Stimulated activated CD4-positive, alpha-beta T cell treated with anti-CD3 and anti-CD28 coated beads, Interleukin-12 subunit alpha, Interleukin-12 subunit beta, amount 100 ng/mL, for 48 hours (primary cell): Measurements from ENCODE around the gene NCAPD3.
"Not testable (repeated sequence)": the region's sequence is repeated elsewhere in the genome, so short reads cannot be mapped to it uniquely, and the experiment has no call there.

Source experiments
- DNase-seq, 3 donors: peaks; one replicate each; pipeline ENCODE4 v3.0.0-alpha.2; 2020; ENCODE audit warnings: low read depth in 2 of 3, low spot score in 1 of 3

The NCAPD3 gene

GRCh38 chr11:134229126-134229790 is 5.5 kb upstream of the NCAPD3 start:
- no peak for DNase-seq

GRCh38 chr11:134228625-134229024 is 4.9 kb upstream of the NCAPD3 start:
- no peak for DNase-seq

DNA sequence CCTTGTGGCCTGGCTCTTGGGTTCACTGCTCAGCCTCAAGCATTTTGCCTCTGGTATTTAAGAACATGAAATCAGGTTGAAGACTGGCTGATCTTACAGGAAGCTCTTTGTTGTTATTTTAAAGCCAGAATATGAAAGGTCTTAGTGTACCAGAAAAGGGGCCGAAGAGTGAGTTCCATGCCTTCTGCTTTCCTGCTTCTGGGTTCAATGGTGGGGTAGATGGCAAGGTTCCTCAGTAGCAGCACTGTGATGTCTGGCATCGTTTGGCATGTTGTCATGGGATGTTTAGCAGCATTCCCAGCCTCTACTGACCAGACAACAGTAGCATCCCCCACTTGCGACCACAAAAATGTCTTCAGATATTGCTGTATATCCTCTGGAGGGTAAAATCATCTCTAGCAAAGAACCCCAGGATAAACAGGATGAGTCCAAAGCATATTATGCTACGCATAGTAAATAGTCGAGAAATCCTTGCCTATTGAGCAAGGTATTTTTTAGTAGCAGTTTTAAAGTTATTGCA is 3.1 kb upstream of the NCAPD3 start:
- DNase-seq, result no peak

DNA sequence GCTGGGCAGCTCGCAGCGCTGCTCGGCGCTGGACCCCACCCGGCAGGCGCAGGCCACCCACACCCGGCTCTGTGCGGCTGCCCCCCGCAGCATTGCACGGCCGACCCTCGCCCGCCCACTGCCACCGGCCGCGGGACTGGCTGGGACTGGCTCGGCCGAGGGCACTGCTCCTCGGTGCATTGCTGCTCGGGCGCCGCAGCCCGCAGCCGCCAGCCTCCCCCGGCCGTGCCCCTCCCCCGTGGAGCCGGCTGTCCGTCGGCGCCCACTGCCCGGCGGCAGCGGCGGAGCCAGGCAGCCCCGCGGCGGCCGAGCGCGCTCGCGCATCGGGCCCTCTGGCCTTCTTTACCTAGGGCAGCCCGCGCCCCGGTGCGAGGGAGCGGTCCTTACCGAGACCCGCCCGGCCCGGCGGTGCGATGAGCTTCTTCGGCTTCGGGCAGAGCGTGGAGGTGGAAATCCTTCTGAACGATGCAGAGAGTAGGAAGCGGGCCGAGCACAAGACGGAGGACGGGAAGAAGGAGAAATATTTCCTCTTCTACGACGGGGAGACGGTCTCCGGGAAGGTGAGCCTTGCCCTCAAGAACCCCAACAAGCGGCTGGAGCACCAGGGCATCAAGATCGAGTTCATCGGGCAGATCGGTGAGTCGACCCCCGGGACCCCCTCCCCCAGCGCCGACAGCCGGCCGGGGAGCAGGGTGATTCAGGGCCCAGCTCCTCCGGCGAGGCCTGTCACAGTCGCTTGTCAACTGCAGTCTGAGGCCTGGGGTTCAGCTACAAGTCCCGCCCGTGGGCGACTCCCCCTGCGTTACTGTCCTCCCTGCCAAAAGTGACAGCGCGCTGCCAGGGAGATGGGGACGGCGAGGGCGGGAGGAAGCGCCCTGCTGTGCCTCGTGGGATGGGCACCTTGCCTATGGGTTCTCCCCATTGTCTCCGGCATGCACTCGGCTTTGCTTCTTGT is 1.2 kb upstream of the NCAPD3 start:
- DNase-seq, result peak; percentile 54 to 59 (median 58)

DNA sequence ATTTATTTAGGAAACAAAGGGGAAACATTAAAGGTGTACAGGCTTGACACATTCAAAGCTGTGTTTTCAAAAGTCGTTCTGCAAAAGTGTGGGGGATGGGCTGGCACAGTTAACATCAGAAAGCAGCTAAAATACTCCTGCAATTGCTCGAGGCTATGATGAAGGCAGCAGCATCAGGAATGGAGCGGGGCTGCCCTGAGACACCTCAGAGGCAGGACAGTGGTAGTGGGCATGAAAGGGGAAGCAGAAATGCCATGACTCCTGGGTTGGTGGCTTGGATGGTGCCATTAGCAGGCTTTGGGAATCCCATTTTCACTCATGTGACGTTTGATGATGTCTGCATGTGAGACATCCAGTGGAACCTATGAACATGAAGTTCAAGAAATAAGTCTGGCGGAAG is 646 bp downstream of the NCAPD3 start:
- DNase-seq, result no peak

- DNase-seq, result no peak
These were observed 7.0 kb downstream of the NCAPD3 start for GRCh38 chr11:134216816-134217215.

GRCh38 chr11:134215836-134216235 is 7.9 kb downstream of the NCAPD3 start:
- no peak for DNase-seq

- DNase-seq, result peak; percentile 42 to 56 (median 50)
These were observed 16.1 kb downstream of the NCAPD3 start for GRCh38 chr11:134207538-134208239.

GRCh38 chr11:134206185-134206584 is 17.6 kb downstream of the NCAPD3 start:
- DNase-seq, result no peak

- no peak for DNase-seq
These were observed 18.0 kb downstream of the NCAPD3 start for GRCh38 chr11:134205729-134206128.

GRCh38 chr11:134202661-134203060 is 21.1 kb downstream of the NCAPD3 start:
- DNase-seq, result no peak

DNA sequence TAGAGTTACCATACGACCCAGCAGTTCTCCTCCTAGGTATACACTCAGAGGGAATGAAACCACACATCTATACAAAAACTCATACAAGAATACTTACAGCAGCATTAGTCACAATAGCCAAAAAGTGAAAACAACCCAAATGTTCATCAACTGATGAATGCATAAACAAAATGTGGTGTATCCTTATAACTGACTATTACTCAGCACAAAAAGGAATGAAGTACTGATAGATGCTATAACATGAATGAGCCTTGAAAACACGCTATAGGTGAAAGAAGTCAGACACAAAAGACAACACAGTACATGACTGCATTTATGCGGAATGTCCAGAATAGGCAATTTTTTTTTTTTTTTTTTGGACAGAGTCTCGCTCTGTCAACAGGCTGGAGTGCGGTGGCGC is 23.1 kb downstream of the NCAPD3 start:
- DNase-seq, result no peak

GRCh38 chr11:134199531-134199930 is 24.2 kb downstream of the NCAPD3 start:
- DNase-seq, result no peak

DNA sequence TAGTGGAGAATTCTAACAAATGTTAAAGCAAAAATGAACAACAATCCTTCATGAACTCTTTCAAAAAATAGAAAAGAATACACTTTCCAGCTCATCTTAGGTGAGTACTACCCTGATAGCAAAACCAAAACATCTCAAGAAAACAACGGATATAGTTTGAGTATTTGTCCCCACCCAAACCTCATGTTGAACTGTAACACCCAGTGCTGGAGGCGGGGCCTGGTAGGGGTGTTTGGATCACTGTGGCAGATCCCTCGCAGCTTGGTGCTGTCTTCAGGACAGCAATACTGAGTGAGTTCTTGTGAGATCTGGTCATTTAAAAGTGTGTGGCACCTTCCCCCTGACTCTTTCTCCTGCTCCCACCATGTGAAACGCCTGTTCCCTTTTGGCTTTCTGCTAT is 27.0 kb downstream of the NCAPD3 start:
- DNase-seq, result no peak

- not testable (repeated sequence) for DNase-seq
These were observed 35.7 kb downstream of the NCAPD3 start for GRCh38 chr11:134188092-134188491.

DNA sequence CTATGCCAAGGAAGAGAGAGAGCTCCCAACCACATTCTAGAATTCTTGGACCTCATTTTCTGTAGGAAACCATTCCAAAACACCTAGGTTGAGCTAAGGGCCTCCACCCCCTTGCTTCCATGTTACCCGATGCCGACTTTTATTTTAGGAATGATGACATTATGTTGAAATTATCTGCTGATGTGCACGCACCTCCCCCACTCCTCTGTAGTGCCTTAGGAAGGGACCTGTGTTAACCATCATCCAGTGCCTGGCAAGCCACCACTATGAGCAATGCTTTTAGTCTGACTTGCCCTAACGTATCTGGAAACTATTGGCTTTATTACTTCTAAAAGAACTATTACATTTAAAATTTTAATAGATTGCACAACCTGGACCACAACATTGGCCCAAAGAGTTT is 42.1 kb downstream of the NCAPD3 start:
- DNase-seq, result no peak

DNA sequence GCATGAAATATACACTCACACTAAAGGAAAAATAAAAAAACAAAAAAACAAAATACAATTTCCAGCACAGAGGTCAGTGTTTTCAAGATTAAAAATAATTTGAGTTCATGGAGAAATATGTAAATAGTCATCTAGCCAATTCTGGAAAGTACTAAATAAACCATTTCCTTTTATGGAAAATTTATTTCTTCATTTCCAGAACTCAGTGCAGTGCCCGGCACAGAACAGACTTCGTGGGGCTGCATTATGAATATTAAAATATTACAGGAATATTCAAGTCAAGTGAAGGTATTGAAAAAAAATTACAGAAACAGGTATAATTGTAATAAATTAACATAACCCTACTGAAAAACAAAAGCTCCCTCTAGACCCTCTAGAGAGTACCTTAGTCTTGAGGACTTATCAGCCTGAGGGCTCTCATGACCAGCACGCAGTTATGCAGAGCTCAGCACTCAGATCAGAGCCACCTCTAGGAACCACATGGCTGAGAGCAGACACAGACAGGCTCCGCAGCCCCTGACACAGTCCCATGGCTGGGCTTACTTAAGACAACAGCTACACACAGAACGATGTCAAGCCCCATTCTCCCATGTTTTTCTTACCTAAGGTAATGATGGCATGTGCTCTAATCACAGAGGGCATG is 45.6 kb downstream of the NCAPD3 start:
- DNase-seq, result no peak

DNA sequence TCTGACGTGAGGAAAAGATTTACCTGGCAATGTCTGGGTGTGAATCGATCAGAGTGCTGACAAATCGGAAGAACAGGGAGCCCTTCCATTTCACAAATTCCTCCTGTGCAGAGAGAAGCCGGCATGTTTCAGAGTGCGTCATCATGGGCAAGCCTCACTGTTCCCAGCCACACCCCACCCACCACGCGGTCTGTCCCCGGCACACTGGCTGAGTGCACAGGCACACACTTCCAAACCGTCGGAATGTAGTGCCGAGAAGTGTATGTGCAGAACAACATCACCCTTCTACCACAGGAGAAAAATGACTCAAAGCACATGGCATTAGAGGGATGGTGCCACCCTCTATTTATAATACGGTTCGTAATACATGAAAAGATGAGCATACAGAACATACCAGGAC is 47.5 kb downstream of the NCAPD3 start:
- no peak for DNase-seq

DNA sequence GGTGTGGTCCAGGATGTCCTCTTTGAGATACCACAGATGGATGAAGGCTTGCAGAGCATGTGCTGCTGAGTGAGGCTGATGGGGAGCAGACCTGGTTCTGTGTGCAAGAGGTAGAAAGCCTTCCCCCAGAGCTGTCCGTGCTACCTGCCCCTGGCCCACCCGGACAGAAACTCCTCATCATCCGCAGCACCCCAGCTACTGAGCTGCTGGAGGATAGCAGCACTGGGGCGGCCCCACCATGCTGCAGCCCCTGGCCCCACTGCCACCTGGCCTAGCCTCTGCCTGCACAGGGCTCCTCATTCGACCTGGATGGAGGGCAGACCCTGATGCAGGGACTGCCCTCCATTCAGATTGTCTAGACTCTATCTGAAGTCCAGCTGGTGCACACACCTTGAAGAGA is 50.5 kb downstream of the NCAPD3 start:
- no peak for DNase-seq

GRCh38 chr11:134171951-134172350 is 51.8 kb downstream of the NCAPD3 start:
- DNase-seq, result no peak

- DNase-seq, result no peak
These were observed 52.9 kb downstream of the NCAPD3 start for GRCh38 chr11:134170919-134171281.
